ENCODE results near the gene CFAP77. TPM values are rescaled to one million over a fixed set of nuclear protein-coding genes. Genes with fewer than 3 reads are reported as not detected.

The CFAP77 gene
- total and polyA plus RNA-seq, 10 of the 15 experiments (the other 5 are each of a cell fraction or from before 2014, with no cell fraction given): 0.33 TPM; not detected in 9

GRCh38 chr9:132547976-132548730, 138.1 kb downstream of the CFAP77 start (continued):
- TF ChIP-seq CUX1 (IDR thresholded peaks at IDR 0.05; ENCODE audit: insufficient replicate concordance, low read depth, low read length): no peak
- TF ChIP-seq NR2F1 (conservative IDR thresholded peaks at IDR 0.05): no peak
- TF ChIP-seq PML (IDR thresholded peaks at IDR 0.05; ENCODE audit: low read length): no peak
- no peak for TF ChIP-seq MYC (IDR thresholded peaks at IDR 0.05; ENCODE audit: insufficient read depth, insufficient read length, insufficient replicate concordance, low read length, severe bottlenecking)
- no peak for TF ChIP-seq NBN (IDR thresholded peaks at IDR 0.05)
- no peak for TF ChIP-seq EED (IDR thresholded peaks at IDR 0.05; ENCODE audit: low read depth)
- TF ChIP-seq LARP7 (IDR thresholded peaks at IDR 0.05): no peak
